HG03442 (cell line): ENCODE results near the gene ZBTB46.
"Not testable (repeated sequence)": the region's sequence is repeated elsewhere in the genome, so short reads cannot be mapped to it uniquely, and the experiment has no call there.

ENCODE experiments used
- ATAC-seq: cut with Tn5 transposase; IDR thresholded peaks from one replicate; pipeline ENCODE4 v1.9.1; 2021; ENCODE audit warnings: mild to moderate bottlenecking, moderate library complexity; ENCODE audit not compliant: unreplicated experiment

ZBTB46 gene

DNA sequence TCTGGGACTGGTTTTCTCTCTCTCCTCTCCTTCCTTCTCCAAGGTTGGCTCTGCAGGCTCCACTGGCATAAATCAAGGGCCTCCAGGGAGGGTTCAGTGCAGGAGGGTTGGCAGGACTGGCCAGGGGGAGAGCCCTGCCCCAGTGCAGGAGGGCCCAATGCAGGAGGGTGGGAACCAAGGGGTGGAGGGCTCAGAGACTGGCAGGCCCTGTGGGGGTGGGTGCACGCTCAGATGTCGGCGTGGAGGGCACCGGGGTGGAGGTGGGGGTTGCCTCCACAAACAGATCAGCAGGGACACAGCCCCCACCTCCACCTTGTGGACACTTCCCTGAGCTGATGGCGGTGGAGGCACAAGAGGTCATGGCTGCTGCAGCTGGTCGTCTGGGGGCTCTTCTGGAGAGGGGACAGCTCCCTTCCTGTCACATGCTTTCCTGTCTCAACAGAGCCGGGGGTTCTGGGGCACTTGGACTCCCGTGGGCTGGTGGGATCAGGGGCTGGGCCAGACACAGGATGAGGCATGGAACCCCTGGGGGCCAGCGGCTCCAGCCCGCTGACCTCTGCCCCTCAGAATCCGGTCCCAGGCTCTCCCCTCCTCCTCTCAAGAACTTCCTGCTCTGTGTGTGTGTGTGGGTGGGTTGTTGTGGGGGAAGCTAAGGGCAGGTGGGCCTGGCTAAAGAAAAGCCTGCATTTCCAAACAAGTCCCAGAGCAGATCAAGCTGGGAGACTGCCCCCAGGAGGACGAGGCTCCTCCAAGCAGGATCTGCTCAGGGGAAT is 27.5 kb upstream of the ZBTB46 start:
- ATAC-seq = no peak

GRCh38 chr20:63857764-63858392 is 26.8 kb upstream of the ZBTB46 start:
- no peak for ATAC-seq

DNA sequence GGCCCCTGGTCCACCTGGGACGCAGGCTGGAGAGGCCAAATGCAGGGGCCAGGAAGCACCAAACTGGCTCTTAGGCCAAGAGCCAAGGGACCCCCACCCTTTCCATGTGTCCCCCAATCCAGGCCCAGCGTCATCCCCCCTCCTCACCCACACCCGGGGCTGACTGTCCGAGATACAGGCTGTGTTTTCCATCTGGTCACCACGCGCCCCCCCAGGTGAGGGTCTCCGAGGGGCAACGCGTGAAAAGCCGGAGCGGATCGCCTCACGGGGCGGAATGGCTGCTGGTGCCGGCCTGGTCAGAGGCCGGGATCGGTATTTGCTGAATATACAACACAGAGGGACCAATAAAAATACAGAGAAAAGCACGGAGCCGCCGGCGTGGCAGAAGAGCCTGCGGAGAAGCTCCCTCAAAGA is 25.0 kb upstream of the ZBTB46 start:
- ATAC-seq = no peak

- no peak for ATAC-seq
Measured at GRCh38 chr20:63855363-63856097, 24.5 kb upstream of the ZBTB46 start.

DNA sequence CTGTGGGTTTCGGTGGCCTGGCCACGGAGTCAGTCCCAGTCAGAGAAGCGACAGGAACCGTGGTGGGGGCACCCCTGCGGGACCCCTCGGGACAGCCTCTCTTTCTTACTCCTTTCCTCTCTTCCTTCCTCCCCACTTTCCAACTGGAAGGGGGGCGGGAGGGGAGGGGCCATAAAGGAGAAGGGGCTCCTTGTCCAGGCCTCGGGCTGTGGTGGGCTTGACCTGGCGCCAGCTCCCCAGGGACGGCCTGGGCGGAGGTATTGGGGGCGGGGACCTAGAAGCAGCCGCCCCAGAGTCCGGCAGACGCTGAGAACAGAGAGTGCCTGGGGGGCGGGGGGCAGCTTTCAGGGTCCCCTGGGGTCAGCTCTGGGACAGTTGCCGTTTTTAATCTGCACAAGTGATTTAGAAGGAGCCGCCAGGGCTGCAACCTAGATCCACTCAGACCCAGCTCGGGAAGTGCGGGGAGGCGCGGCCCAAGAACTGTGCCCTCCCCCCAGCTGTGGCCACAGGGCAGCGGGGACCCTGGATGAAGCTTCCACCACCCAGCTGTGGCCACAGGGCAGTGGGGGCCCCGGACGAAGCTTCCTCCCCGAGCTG is 23.8 kb upstream of the ZBTB46 start:
- ATAC-seq = no peak

GRCh38 chr20:63854069-63854765 is 23.2 kb upstream of the ZBTB46 start:
- ATAC-seq = no peak

GRCh38 chr20:63853733-63854068 is 22.6 kb upstream of the ZBTB46 start:
- not testable (repeated sequence) for ATAC-seq

DNA sequence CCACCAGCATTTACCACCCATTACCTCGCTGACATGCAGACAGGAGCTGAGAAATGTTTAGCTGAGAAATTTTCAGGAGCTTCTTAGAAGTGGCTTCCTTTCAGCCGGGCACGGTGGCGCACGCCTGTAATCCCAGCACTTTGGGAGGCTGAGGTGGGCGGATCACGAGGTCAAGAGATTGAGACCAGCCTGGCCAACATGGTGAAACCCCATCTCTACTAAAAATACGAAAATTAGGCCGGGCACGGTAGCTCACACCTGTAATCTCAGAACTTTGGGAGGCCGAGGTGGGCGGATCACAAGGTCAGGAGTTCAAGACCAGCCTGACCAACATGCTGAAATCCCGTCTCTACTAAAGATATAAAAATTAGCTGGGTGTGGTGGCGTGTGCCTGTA is 20.5 kb upstream of the ZBTB46 start:
- ATAC-seq = not testable (repeated sequence)

- ATAC-seq = peak; percentile 61
Measured at GRCh38 chr20:63850689-63851547, 19.9 kb upstream of the ZBTB46 start.

GRCh38 chr20:63848003-63848911 is 17.2 kb upstream of the ZBTB46 start:
- no peak for ATAC-seq

DNA sequence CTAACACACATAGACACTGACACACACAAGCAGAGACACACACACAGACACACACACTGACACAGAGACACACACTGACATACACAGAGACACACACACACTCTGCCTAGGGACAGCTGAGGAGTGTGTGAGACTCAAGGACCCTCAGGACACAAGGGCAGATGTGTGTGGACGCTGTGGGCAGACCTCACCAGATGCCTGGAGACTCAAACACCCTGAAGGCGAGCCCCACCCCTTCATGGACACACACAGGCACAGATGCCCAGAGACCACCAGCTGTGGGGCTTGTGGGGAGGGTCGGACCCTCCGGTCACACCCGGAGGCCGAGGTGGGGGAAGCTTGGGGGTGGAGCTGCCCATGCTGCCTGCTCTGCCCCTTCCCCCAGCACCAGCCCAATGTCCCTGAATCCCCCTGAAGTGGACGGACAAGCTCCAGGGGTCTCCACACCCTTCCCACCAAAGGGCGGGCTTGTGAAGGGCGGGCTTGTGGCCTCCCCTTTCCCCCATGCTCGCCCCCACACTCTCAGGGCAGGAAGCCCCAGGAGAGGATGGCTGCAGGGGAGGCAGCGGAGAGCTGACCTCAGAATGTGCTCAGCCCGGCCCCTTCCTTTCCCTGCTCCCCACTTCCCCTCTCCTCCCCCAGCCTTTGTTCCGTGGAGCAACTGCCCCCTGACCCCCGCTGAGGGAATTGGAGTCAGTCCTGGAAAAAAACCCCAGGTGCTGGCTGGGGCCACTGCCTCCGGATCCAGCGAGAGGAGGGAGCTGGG is 16.4 kb upstream of the ZBTB46 start:
- no peak for ATAC-seq

DNA sequence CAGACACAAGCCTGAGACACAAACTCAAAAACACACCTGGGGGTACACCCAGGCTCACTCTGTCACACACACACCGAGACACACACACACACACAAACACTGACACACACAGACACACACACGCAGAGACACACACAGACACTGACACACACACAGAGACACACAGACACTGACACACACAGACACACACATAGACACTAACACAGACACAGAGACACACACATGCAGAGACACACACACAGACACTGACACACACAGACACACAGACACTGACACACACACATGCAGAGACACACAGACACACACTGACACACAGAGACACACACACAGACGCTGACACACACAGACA is 15.8 kb upstream of the ZBTB46 start:
- ATAC-seq = no peak

DNA sequence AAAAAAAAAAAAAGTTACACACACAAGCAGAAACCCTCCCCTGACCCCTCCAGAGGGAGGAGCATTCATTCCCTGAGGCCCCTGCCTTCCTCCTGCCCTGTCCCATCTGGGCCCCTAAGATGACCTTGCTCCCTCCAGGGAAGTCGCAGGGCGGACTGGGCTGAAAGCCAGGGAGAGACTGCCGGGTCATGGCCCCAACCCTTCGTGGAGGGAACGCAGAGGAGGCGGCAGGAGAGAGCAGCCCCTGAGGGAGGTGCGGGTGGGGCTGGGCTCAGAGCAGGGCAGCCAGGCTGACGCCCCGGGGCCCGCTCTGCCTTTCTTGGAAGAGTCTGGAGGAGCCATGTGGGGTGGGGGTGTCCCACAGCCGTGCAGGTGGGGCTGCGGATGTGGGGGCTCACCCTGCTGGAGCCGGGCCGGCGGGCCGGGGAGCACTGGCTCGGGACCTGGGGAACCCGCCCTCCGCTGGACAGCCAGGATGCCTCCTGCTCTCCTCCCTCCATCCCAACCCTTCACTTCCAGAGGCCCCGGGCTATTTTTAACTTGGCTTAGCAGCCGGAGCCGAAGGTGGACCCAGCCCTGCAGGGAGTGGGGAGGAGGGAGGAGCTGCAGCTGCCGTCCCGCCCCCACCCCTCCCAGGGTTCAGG is 15.2 kb upstream of the ZBTB46 start:
- ATAC-seq = no peak

GRCh38 chr20:63844511-63844991 is 13.5 kb upstream of the ZBTB46 start:
- no peak for ATAC-seq

- no peak for ATAC-seq
Measured at GRCh38 chr20:63843778-63844177, 12.7 kb upstream of the ZBTB46 start.

GRCh38 chr20:63843222-63843621 is 12.2 kb upstream of the ZBTB46 start:
- ATAC-seq = no peak

GRCh38 chr20:63842258-63842657 is 11.2 kb upstream of the ZBTB46 start:
- no peak for ATAC-seq

- ATAC-seq = no peak
Measured at GRCh38 chr20:63840405-63840828, 9.4 kb upstream of the ZBTB46 start.
